GM19328 (cell line): ENCODE measurements around the gene ABHD17B.

ENCODE experiments used
- ATAC-seq: cut with Tn5 transposase; IDR thresholded peaks from one replicate; pipeline ENCODE4 v1.9.1; 2021; ENCODE audit warnings: mild to moderate bottlenecking, moderate library complexity; ENCODE audit not compliant: unreplicated experiment

ABHD17B gene

DNA sequence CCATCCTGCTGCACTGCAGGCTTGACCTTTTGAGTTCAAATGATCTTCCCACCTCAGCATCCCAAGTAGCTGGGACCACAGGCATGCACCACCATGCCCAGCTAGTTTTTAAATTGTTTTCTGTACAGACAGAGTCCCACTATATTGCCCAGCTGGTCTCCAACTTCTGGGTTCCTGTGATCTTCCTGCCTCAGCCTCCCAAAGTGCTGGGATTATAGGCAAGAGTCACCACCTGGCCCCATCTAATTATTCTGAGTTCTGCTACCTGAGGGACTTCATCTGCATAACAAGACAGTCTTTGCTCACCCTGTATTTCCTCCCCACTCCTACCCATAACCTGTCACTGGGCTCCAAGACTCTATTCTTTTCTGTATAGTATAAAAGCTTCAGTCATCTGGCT lies 88.1 kb downstream of the ABHD17B start:
- no peak for ATAC-seq

DNA sequence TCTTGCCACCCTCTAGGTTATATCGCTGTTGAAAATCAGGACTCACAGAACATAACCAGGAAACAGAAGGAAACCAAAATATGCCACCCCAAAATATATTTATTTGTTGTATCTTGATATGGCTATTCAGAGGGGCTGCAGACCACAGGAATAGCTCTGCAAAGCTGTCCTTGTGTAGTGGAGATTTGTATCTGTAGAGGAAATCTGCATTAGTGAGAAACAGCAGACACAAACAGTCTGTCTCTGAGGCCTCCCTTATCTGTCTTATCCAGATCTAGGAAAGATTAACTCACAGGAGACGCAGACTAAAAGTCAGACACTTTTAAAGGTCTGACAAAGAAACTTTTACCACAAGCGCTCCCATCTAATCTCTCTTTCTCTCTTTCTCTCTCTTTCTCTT lies 88.5 kb downstream of the ABHD17B start:
- no peak for ATAC-seq

DNA sequence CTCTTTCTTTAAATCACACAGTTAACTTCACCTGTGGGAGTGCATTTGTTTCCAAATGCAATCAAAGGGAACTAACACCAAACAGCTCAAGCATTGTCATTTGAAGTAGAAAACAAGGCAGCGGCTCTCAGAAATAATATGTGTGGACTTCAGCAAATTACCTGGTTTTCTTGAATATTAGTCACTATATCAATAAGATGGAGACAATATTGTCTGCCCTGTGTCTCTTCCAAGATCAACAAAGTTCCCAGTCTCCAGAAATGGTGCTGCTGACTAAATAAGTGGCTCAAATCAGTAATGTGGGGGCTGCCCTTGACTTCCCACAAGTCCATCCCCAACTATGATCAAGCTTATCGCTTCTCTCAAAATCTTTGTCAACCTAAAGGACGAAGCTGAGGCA lies 89.6 kb downstream of the ABHD17B start:
- ATAC-seq: no peak

DNA sequence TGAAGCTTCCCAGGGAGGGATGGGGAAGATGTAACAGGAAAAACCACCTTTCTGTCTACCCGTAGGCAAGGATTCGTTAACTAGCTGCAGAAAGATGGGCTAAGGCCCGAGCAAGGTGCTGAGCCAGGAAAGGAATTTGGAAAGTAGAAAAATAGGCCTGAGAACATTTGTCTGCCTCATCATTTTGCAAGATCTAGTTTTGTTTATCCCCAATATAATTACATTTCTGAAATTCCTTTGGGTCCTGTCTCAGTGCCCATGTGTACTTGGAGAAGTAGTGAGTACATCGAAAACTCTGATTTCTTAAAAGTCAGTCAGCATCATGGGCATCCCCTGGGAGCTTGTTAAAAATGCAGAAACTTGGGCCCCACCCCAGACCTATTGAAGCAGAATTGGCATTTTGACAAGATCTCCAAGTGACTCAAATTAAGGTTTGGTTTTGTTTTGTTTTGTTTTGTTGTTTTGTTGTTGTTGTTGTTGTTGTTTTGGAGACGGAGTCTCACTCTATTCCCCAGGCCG lies 90.5 kb downstream of the ABHD17B start:
- no peak for ATAC-seq

DNA sequence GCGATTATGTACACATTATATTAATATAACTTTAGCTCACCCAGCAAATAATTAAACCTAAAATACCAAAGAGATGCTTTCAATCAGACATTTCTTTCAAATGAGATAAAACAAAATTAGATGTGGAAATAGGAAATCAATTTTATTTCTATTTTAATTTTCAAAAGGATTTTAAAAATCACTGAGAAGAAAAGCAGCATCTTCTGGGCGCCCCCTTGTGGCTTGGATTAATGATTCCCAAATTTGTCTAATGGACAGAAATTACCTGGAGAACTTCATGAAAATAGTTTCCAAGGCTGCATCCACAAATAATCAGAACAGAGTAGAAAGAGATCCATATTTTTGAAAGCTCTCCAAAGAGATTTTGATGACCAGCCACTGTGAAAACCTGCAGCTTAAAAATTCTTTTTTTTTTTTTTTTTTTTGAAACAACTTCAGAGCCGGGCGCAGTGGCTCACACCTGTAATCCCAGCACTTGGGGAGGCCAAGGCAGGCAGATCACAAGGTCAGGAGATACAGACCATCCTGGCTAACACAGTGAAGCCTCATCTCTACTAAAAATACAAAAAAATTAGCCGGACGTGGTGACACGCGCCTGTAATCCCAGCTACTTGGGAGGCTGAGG lies 91.8 kb downstream of the ABHD17B start:
- no peak for ATAC-seq

DNA sequence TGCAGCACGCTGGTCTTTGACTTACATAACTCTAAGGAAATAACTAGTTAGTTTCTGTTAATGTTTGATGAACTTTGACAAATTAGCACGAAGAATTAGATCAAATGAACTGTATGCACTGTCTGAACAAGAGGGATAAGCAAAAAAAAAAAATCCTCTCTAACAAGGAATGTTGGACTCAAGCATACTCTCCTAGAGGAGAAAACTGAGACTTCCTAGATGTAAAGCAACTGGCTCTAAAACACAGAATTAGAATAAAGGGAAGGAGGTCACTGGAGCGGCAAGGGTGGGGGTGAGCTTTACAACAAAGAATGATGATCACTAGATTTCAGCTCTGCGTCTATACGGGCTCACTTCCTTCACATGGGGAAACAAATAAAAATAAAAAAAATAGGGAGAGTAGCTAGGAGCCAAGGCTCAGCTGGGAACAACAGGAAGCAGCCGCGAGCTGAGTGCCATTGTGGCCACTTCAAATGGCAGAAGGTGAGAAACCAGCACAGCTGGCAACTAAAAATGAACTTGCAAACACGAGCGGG lies 94.0 kb downstream of the ABHD17B start:
- no peak for ATAC-seq
